Dendritic cell treated with granulocyte-macrophage colony-stimulating factor and Interleukin-4, amounts not matched to agents 40 ng/mL and 50 ng/mL, for 4 days (primary cell): ENCODE results near the gene SFXN5.
"Not testable (repeated sequence)": the region's sequence is repeated elsewhere in the genome, so short reads cannot be mapped to it uniquely, and the experiment has no call there.

Experiments
- H3K27ac Mint-ChIP-seq: one replicate; pipeline ENCODE4 v1.8.0; 2022; ENCODE audit warnings: mild to moderate bottlenecking, mixed read lengths
- H3K27me3 Mint-ChIP-seq: one replicate; pipeline ENCODE4 v1.8.0; 2022; ENCODE audit warnings: mild to moderate bottlenecking, mixed read lengths
- H3K36me3 Mint-ChIP-seq: one replicate; pipeline ENCODE4 v1.8.0; 2022; ENCODE audit warnings: low read depth, mixed read lengths
- H3K4me1 Mint-ChIP-seq: one replicate; pipeline ENCODE4 v1.8.0; 2022; ENCODE audit warnings: low read depth, mixed read lengths
- H3K4me3 Mint-ChIP-seq: one replicate; pipeline ENCODE4 v1.8.0; 2022; ENCODE audit warnings: mild to moderate bottlenecking, moderate library complexity, mixed read lengths
- H3K9me3 Mint-ChIP-seq: one replicate; pipeline ENCODE4 v1.8.0; 2022; ENCODE audit warnings: mixed read lengths
- intact Hi-C: fragments of 100-400 bp; cut with micrococcal nuclease; formaldehyde crosslinking; loops from one replicate; pipeline ENCODE4 v1.15.0; 2022

The SFXN5 gene

DNA sequence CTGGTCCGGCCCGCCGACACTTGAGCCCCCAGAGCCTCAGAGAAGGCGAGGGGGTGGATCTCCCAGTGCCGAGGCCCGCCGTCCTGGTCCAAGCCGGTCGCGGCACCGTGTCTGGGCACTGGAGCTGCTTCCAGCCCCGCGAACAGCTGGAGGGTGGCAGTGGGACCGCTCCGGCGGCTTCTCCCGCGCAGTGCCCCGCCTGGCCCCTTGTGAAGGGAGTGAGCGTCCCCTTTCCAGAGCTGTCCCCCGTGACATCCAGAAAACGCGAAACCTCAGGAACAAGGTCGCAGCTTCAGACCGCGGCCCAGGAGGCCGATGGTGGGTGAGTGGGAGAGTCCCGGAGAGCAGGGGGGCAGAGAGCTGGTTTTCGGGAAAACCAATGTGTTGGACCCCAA lies 154.8 kb downstream of the SFXN5 start:
- H3K4me1 Mint-ChIP-seq: peaks cover 35% of the 10 kb centered on the region
- H3K27me3 Mint-ChIP-seq: peaks cover 86% of the 10 kb centered on the region
- H3K27ac Mint-ChIP-seq: no peak overlapping the region
- peak overlapping the region; percentile 66 for H3K4me3 Mint-ChIP-seq
- H3K36me3 Mint-ChIP-seq: no peaks in the 10 kb centered on the region
- intact Hi-C loops: no loop called here
- H3K9me3 Mint-ChIP-seq: no peaks in the 10 kb centered on the region

DNA sequence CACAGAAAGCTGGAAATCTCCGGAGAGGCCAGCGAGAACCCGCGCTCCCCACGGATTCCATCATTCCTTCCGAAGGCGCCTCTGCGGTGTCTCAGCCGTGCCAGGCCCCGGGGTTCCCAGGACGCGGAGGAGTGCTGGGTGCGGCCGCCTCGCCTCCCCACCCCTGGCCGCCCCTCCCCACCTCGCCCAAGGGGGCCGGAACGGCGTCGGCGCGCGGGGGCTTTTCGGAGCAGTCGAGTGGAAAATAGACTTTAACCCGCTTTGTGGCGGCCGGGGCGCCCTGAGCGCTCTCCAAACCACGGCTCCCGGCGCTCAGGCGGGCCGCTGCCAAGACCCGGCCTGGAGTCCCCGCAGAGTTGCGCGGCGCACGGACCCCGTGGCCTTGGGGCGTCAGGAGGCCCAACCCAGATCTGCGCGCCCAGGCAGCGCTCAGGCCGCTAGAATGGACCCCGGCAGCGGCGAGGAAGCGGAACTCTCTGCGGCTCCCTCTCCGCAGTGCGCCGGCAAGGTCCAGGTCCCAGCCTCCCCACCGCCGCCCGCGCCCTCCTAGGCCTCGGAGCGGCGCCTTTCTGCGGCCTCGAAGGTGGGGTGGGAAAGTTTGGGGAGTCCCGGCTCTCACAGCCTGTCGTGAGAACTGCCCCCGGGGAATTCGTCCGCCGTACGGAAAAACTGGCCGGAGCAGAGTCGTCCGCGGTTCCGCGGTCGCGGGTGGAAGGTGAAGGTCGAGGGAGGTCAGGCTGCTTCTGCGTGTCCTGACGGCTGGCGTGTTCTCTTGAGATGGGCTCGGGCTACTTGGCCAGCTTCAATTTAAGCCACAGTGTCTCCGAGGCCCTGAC lies 155.4 kb downstream of the SFXN5 start:
- no peaks in the 10 kb centered on the region for H3K9me3 Mint-ChIP-seq
- intact Hi-C loops: no loop called here
- H3K27ac Mint-ChIP-seq: no peak overlapping the region
- no peaks in the 10 kb centered on the region for H3K36me3 Mint-ChIP-seq
- peaks cover 86% of the 10 kb centered on the region for H3K27me3 Mint-ChIP-seq
- H3K4me3 Mint-ChIP-seq: peak overlapping the region; percentile 66
- peaks cover 35% of the 10 kb centered on the region for H3K4me1 Mint-ChIP-seq

DNA sequence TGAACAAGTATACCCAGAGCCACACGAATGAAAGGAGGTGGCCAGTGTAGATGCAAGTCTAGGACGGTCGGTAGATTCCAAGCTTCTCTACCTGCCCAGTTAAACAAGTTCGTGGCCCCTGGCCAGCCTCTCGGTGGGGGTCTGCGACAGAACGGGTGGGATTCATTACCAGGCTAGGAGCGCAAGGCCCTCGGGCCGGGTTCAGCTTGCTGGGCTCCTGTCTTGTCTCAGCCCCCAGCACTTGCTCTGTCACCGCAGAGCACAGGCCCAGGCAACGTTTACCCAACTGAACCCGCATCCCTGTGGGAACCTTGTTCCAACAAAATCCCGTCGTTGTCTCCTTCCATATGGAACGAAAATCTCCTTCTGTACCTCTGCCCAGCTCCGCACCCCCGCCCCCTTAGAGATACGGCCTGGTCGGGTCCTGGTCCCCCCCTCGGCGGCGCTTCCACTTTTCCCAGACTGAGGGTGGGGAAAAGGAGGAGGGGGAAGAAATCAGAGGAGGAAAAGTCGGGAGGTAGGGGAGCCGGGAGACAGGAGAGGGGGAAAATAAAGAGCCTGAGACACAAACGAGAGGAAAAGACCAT lies 156.1 kb downstream of the SFXN5 start:
- intact Hi-C loops: no loop called here
- H3K36me3 Mint-ChIP-seq: no peaks in the 10 kb centered on the region
- no peak overlapping the region for H3K27ac Mint-ChIP-seq
- no peaks in the 10 kb centered on the region for H3K9me3 Mint-ChIP-seq
- peaks cover 32% of the 10 kb centered on the region for H3K4me1 Mint-ChIP-seq
- H3K27me3 Mint-ChIP-seq: peaks cover 85% of the 10 kb centered on the region
- H3K4me3 Mint-ChIP-seq: no peak overlapping the region

DNA sequence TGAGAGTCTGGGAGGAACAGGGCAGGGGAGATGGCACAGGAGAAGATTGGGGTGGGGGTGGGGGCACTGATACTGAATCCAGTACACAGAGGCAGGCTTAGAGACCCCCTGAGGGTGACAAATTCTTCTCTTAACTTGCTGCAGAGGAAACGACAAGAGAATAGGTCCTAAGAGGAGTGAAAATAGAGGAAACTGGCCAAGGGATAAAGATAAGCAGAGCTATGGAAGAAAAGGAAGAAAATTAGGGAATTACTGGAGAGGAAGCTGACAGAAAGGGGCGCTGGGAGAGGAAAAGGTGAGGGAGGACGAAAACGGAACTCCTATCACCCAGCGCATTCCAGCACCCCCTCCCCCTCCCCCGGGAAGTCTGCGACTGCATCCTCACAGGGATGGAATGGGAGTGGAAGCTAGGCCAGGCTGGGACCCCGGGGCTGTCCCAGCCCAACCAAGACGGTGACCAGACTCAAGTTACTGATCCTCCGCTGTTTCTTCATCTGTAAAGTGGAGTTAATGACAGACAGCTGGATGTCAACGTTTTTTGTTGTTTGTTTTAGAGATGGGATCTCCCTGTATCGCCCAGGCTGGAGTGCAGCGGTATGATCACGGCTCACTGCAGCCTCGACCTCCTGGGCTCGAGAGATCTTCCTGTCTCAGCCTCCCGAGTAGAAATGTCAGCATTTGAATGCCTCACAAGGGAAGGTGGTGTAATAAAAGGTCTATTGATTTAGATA lies 156.8 kb downstream of the SFXN5 start:
- no peak overlapping the region for H3K4me3 Mint-ChIP-seq
- H3K9me3 Mint-ChIP-seq: no peaks in the 10 kb centered on the region
- no peaks in the 10 kb centered on the region for H3K36me3 Mint-ChIP-seq
- H3K27me3 Mint-ChIP-seq: peaks cover 84% of the 10 kb centered on the region
- no peak overlapping the region for H3K27ac Mint-ChIP-seq
- H3K4me1 Mint-ChIP-seq: peaks cover 28% of the 10 kb centered on the region
- intact Hi-C loops: no loop called here

DNA sequence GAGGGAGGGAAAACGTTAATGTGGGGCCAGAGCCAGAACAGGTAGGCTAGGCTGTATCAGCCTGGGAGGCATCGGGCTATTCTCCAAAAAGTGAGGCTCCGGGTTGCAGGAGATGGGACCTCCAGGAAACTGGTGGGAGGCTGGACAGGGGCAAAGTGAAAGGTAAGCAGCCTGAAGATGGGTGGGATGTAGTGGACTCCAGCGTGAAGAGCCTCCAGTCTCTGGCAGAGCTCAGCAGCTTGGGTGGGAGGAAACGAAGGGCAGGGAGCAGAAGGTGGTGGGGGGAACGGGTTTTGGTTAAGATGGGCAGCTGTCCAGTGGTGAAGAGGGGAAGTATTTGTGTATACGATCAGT lies 157.3 kb downstream of the SFXN5 start:
- Mint-ChIP-seq H3K36me3 (no peaks in the 10 kb centered on the region), H3K27me3 (peaks cover 84% of the 10 kb centered on the region), H3K4me1 (peaks cover 28% of the 10 kb centered on the region), H3K9me3 (no peaks in the 10 kb centered on the region), H3K4me3 (no peak overlapping the region), H3K27ac (no peak overlapping the region)
- intact Hi-C loops: no loop called here

DNA sequence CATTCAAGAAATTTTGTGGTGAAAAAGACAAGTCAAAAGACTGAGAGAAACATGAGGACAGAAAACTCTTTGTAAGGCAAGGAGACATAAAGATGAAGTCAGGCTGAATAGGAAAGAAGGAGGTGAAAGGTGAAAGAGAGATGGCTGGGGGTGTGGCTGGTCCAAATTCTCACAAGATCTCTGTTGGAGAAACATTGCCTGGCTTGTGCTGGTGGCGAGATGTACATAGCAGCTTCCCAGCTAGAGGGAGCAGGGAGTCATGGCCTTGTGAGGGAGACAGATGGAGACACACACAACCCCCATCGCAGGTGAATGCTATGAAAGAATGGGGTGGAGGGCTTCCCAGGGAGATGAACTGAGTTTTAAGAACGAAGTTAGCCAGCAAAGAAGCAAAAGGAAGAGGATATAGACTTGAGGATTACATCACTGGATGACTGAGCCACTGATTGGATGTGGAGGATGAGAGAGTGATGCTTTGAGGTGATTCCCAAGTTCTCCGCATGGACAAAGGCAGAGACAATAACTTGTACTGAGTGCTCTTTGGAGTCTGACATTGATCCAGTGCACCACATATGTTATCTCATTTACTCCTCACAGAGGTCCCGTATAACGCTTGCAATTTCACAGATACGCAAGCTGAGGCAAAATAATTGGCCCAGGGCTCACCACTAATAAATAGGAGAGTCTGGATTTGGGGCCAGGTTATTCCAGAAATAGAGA lies 157.9 kb downstream of the SFXN5 start:
- Mint-ChIP-seq H3K27ac (no peak overlapping the region), H3K9me3 (no peaks in the 10 kb centered on the region), H3K36me3 (no peaks in the 10 kb centered on the region), H3K4me3 (no peak overlapping the region), H3K27me3 (peaks cover 81% of the 10 kb centered on the region), H3K4me1 (peaks cover 26% of the 10 kb centered on the region)
- intact Hi-C loops: no loop called here

DNA sequence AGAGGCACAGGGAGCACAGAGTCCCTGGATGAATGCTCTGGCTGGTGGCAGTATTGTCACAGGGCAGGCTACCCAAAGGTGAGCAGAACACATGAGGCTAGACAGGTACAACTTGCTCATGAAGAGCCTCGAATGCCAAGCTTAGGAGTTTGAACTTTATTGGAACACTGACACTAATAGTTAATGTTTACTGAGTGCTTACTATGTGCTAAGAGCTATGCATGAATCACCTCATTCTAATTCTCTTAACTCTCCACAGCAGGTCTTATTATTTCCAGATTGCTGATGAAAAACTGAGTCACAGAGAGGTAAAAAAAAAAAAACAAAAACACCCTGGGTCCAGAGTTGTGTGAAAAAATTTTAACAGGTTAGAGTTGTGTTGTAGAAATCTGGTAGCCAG lies 160.3 kb downstream of the SFXN5 start:
- Mint-ChIP-seq H3K4me3 (no peak overlapping the region), H3K4me1 (peaks cover 13% of the 10 kb centered on the region), H3K9me3 (no peaks in the 10 kb centered on the region), H3K27ac (no peak overlapping the region), H3K27me3 (peaks cover 85% of the 10 kb centered on the region), H3K36me3 (no peaks in the 10 kb centered on the region)
- intact Hi-C loops: no loop called here

DNA sequence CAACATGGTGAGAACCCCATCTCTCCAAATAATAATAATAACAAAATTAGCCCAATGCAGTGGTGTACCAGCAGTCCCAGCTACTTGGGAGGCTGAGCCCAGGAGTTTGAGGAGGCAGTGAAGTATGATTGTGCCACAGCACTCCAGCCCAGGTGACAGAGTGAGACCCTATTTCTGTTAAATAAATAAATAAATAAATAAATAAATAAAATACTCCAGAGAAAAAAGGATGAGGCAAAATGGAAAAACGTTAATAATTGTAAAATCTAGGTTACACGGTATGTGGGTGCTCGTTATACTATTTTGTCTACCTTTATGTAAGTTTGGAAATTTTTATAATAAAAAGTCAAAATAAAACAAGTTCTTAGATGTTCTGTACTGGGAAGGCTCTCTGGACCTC lies 162.8 kb downstream of the SFXN5 start:
- intact Hi-C loops: no loop called here
- no peaks in the 10 kb centered on the region for H3K4me1 Mint-ChIP-seq
- H3K4me3 Mint-ChIP-seq: no peak overlapping the region
- H3K9me3 Mint-ChIP-seq: no peaks in the 10 kb centered on the region
- H3K27ac Mint-ChIP-seq: no peak overlapping the region
- peaks cover 78% of the 10 kb centered on the region for H3K27me3 Mint-ChIP-seq
- H3K36me3 Mint-ChIP-seq: no peaks in the 10 kb centered on the region

DNA sequence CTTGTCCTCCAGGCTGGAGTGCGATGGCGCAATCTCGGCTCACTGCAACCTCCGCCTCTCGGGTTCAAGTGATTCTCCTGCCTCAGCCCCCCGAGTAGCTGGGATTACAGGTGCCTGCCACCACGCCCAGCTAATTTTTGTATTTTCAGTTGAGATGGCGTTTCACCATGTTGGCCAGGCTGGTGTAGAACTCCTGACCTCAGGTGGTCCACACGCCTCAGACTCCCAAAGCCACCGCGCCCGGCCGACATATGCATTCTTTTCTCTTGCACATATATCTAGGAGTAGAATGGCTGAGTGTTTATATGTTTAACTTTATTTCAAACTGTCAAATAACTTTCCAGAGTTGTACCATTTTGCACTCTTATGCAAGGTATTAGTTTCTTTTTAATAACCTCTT lies 164.1 kb downstream of the SFXN5 start:
- H3K4me1 Mint-ChIP-seq, intact Hi-C loops, H3K9me3 Mint-ChIP-seq, H3K4me3 Mint-ChIP-seq, H3K27ac Mint-ChIP-seq, H3K36me3 Mint-ChIP-seq: not testable (repeated sequence)
- H3K27me3 Mint-ChIP-seq: peaks cover 81% of the 10 kb centered on the region

DNA sequence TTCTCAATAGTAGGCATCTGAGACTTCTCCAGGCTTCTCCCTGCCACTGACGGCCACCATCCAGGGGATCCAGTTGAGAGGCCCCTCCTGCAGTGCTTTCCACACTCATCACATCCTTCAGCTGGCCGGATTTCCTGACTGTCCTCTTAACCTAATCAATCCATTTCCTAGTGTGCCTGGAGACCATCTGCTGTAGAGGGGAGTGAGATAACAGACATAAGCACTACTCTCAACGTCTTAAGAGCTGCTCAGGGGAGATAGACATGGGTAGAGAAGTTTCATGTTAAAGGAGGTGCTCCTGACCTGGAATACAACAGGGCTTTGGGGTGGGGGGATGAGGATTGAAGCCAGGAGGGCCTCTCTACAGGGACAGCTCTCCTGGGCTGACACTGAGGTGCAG lies 170.1 kb downstream of the SFXN5 start:
- no peaks in the 10 kb centered on the region for H3K36me3 Mint-ChIP-seq
- H3K27me3 Mint-ChIP-seq: peaks cover 69% of the 10 kb centered on the region
- H3K4me1 Mint-ChIP-seq: no peaks in the 10 kb centered on the region
- no peak overlapping the region for H3K27ac Mint-ChIP-seq
- no peaks in the 10 kb centered on the region for H3K9me3 Mint-ChIP-seq
- intact Hi-C loops: no loop called here
- no peak overlapping the region for H3K4me3 Mint-ChIP-seq

DNA sequence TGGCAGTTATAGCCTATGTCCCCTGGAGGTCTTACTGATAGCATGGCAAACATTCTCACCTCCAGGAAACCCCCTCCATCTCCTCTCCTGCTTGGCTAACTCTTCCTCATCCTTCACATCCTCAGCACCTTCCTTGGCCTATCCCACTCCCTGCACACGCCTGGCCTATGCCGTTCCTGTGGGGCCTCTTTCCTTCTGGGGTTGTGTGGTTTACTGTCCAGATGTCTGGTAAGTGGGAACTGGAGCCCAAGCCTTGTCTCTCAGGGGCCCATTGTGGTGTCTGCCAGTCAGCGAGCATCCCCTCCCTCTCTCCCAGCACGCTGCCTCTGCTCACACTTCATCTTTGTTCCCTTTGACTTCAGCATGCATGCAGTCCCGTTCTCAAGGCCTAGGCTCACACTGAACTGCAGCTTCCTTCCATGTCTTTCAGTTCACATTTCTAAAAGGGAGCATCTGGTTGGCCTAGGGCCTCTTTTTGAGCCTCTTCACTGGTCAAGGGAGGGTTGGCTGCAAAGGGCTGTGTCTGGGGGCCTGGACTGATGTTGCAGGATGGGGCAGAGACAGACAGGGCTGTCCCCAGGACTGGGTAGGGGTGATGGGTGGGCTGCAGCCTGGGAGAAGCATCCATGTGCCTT lies 171.2 kb downstream of the SFXN5 start:
- intact Hi-C loops: no loop called here
- H3K36me3 Mint-ChIP-seq: no peaks in the 10 kb centered on the region
- H3K9me3 Mint-ChIP-seq: no peaks in the 10 kb centered on the region
- no peak overlapping the region for H3K4me3 Mint-ChIP-seq
- H3K4me1 Mint-ChIP-seq: peaks cover 6% of the 10 kb centered on the region
- H3K27me3 Mint-ChIP-seq: peaks cover 70% of the 10 kb centered on the region
- H3K27ac Mint-ChIP-seq: no peak overlapping the region

DNA sequence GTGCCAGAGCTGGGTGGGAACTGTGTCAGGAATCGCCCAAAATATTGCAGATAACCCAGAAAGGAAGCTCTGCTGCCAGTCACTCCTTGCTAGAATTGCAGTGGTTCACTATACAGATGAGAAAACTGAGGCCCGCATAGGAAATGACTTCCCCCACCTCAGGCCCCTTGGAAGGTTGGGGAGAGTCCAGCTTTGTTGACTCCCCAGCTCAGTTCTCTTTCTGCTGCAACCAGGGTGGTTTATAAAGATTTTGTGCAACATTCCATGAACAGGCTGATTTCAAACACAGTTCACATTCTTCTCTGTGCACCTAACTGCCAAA lies 173.0 kb downstream of the SFXN5 start:
- intact Hi-C loops: no loop called here
- peaks cover 8% of the 10 kb centered on the region for H3K4me1 Mint-ChIP-seq
- no peaks in the 10 kb centered on the region for H3K9me3 Mint-ChIP-seq
- no peak overlapping the region for H3K27ac Mint-ChIP-seq
- no peak overlapping the region for H3K4me3 Mint-ChIP-seq
- no peaks in the 10 kb centered on the region for H3K36me3 Mint-ChIP-seq
- peaks cover 75% of the 10 kb centered on the region for H3K27me3 Mint-ChIP-seq

DNA sequence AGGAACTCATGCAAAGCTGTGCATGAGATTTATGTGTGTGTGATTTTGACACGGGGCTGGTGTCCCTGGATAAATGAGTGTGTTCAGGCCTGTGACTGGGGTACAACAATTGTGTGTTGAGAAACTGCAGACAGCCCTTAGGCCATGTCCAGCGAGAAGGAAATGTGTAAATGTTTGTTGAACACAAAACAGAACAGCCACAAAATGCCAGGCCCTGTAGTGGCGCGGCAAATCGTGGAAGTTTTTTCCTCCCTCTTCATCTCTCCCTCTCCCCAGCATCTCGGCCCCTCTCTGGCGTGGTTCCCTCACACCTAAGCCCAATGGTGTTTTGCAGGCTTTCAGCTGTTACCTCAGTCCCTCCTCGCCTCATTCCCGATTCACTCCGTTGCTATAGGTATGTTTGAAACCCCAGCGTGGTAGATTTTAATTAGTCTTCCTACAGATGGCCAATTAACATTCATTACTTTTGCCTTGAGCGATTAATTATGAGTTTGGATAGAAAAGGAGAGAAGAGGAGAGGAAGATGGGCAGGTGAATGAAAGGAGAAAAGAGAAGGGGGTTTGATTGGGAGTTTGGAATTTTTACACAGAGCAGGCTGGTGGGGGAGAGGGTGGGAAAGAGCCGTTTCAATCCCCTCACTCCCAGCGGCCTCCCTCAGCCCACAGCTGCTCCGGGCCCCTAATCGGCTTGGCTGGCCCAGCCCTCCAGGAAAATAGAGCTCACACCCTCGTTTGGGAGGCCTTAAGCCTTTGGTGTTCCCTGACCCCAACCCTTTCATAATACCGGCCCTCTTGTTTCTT lies 173.5 kb downstream of the SFXN5 start:
- peaks cover 73% of the 10 kb centered on the region for H3K27me3 Mint-ChIP-seq
- intact Hi-C loops: no loop called here
- H3K9me3 Mint-ChIP-seq: no peaks in the 10 kb centered on the region

More for the DNA sequence above, 173.5 kb downstream of the SFXN5 start:
- peaks cover 8% of the 10 kb centered on the region for H3K4me1 Mint-ChIP-seq
- no peak overlapping the region for H3K27ac Mint-ChIP-seq
- H3K4me3 Mint-ChIP-seq: no peak overlapping the region
- no peaks in the 10 kb centered on the region for H3K36me3 Mint-ChIP-seq
